Calu3 (cell line): ENCODE measurements around the gene SFMBT2. TPM values are rescaled to one million over a fixed set of nuclear protein-coding genes. Genes with fewer than 3 reads are reported as not detected.

Experiments used
- BruUV-seq: library from RNA; stranded (reverse); fragments of 400-500 nt; replicated peaks from 2 replicates; lab custom pipeline; 2021; lab: Mats Ljungman, UMichigan
- CTCF ChIA-PET: fragments of 300-600 bp; sonication (Branson Sonifier 250); formaldehyde crosslinking; loops from one replicate; lab custom pipeline; 2022; ENCODE audit warnings: antibody characterized with exemption; lab: Charles Lee
- DNase-seq: peaks from one replicate; pipeline ENCODE4 v3.0.0; 2022
- H3K27ac Mint-ChIP-seq: one replicate; pipeline ENCODE4 v1.8.0; 2022; ENCODE audit warnings: mixed read lengths; ENCODE audit not compliant: unreplicated experiment
- H3K27me3 Mint-ChIP-seq: one replicate; pipeline ENCODE4 v1.8.0; 2022; ENCODE audit warnings: mixed read lengths; ENCODE audit not compliant: unreplicated experiment
- H3K36me3 Mint-ChIP-seq: one replicate; pipeline ENCODE4 v1.8.0; 2022; ENCODE audit warnings: mild to moderate bottlenecking, moderate library complexity, mixed read lengths; ENCODE audit not compliant: insufficient read depth, unreplicated experiment
- H3K4me1 Mint-ChIP-seq: one replicate; pipeline ENCODE4 v1.8.0; 2022; ENCODE audit warnings: mild to moderate bottlenecking, low read depth, mixed read lengths; ENCODE audit not compliant: unreplicated experiment
- H3K4me3 Mint-ChIP-seq: one replicate; pipeline ENCODE4 v1.8.0; 2022; ENCODE audit warnings: mild to moderate bottlenecking, low read depth, moderate library complexity, mixed read lengths; ENCODE audit not compliant: unreplicated experiment
- H3K9me3 Mint-ChIP-seq: one replicate; pipeline ENCODE4 v1.8.0; 2022; ENCODE audit warnings: low read depth, mixed read lengths; ENCODE audit not compliant: unreplicated experiment
- CTCF ChIP-seq: fragments of 200-600 bp; IDR thresholded peaks from one replicate; pipeline ENCODE4 v1.8.0; 2022; ENCODE audit warnings: antibody characterized with exemption; ENCODE audit not compliant: unreplicated experiment
- intact Hi-C: fragments of 100-400 bp; cut with micrococcal nuclease; formaldehyde crosslinking; loops from one replicate; pipeline ENCODE4 v1.10.0; 2022; ENCODE audit not compliant: unreplicated experiment
- total RNA-seq: library from RNA; stranded (reverse); gene quantifications from 2 replicates; pipeline ENCODE4 v1.2.3, GENCODE V29; 2022

Gene SFMBT2
- total RNA-seq, 1 experiment from 2014 or later = 0.64 TPM

GRCh38 chr10:7235376-7235775, 175.5 kb downstream of the SFMBT2 start:
- CTCF ChIA-PET = no interaction called here
- BruUV-seq = no TSS peak
- H3K9me3 Mint-ChIP-seq = no peaks in the 10 kb centered on the region
- H3K4me3 Mint-ChIP-seq = no peak overlapping the region
- DNase-seq = no peak
- TF ChIP-seq CTCF = no peak
- H3K27ac Mint-ChIP-seq = no peak overlapping the region
- no peaks in the 10 kb centered on the region for H3K4me1 Mint-ChIP-seq
- peaks cover 56% of the 10 kb centered on the region for H3K27me3 Mint-ChIP-seq
- intact Hi-C loops = no loop called here
- no peaks in the 10 kb centered on the region for H3K36me3 Mint-ChIP-seq

GRCh38 chr10:7234109-7234508, 176.7 kb downstream of the SFMBT2 start:
- DNase-seq = no peak
- CTCF ChIA-PET = no interaction called here
- no TSS peak for BruUV-seq
- no peak for TF ChIP-seq CTCF
- no peak overlapping the region for H3K27ac Mint-ChIP-seq
- no peaks in the 10 kb centered on the region for H3K4me1 Mint-ChIP-seq
- H3K36me3 Mint-ChIP-seq = no peaks in the 10 kb centered on the region
- intact Hi-C loops = no loop called here
- peaks cover 58% of the 10 kb centered on the region for H3K27me3 Mint-ChIP-seq
- H3K9me3 Mint-ChIP-seq = no peaks in the 10 kb centered on the region
- no peak overlapping the region for H3K4me3 Mint-ChIP-seq

GRCh38 chr10:7233259-7233991, 177.4 kb downstream of the SFMBT2 start:
- BruUV-seq = no TSS peak

GRCh38 chr10:7231509-7232414, 179.1 kb downstream of the SFMBT2 start:
- H3K36me3 Mint-ChIP-seq = no peaks in the 10 kb centered on the region
- CTCF ChIA-PET = no interaction called here
- no TSS peak for BruUV-seq
- no peak overlapping the region for H3K27ac Mint-ChIP-seq
- H3K4me1 Mint-ChIP-seq = no peaks in the 10 kb centered on the region
- no peaks in the 10 kb centered on the region for H3K9me3 Mint-ChIP-seq
- intact Hi-C loops = no loop called here
- H3K27me3 Mint-ChIP-seq = peaks cover 68% of the 10 kb centered on the region
- TF ChIP-seq CTCF = no peak
- no peak overlapping the region for H3K4me3 Mint-ChIP-seq
- DNase-seq = no peak

More at GRCh38 chr10:7233259-7233991, 177.4 kb downstream of the SFMBT2 start:
- TF ChIP-seq CTCF = no peak
- DNase-seq = no peak
- Mint-ChIP-seq H3K36me3 (no peaks in the 10 kb centered on the region), H3K27me3 (peaks cover 65% of the 10 kb centered on the region), H3K9me3 (no peaks in the 10 kb centered on the region), H3K4me1 (no peaks in the 10 kb centered on the region), H3K4me3 (no peak overlapping the region), H3K27ac (no peak overlapping the region)
- CTCF ChIA-PET = no interaction called here
- intact Hi-C loops = no loop called here
